GM18858 (cell line): ENCODE data around the gene PLEKHA7.
"Not testable (repeated sequence)": the region's sequence is repeated elsewhere in the genome, so short reads cannot be mapped to it uniquely, and the experiment has no call there.

Experiments used
- ATAC-seq: cut with Tn5 transposase; IDR thresholded peaks from one replicate; pipeline ENCODE4 v1.9.1; 2021; ENCODE audit not compliant: unreplicated experiment

The PLEKHA7 gene

GRCh38 chr11:17014321-17014832, at the start of gene PLEKHA7:
Gene PLEKHA7 (minus strand): TSS chr11:17014414. CDS start chr11:17014401, 13 bp downstream.
- ATAC-seq, result no peak

- ATAC-seq, result peak; percentile 47
Measured at GRCh38 chr11:17063171-17064002, 49.2 kb upstream of the PLEKHA7 start.

- not testable (repeated sequence) for ATAC-seq
Measured at GRCh38 chr11:17051146-17051545, 36.9 kb upstream of the PLEKHA7 start.

- not testable (repeated sequence) for ATAC-seq
Measured at GRCh38 chr11:17048491-17048890, 34.3 kb upstream of the PLEKHA7 start.

GRCh38 chr11:17046690-17047089, 32.5 kb upstream of the PLEKHA7 start:
- ATAC-seq, result no peak

- no peak for ATAC-seq
Measured at GRCh38 chr11:17036666-17037658, 22.7 kb upstream of the PLEKHA7 start.

GRCh38 chr11:17034027-17034426, 19.8 kb upstream of the PLEKHA7 start:
- ATAC-seq, result not testable (repeated sequence)

- ATAC-seq, result no peak
Measured at GRCh38 chr11:17026487-17027082, 12.4 kb upstream of the PLEKHA7 start.

- ATAC-seq, result no peak
Measured at GRCh38 chr11:17024924-17025323, 10.7 kb upstream of the PLEKHA7 start.

GRCh38 chr11:17021511-17021910, 7.3 kb upstream of the PLEKHA7 start:
- ATAC-seq, result no peak

GRCh38 chr11:17020831-17021230, 6.6 kb upstream of the PLEKHA7 start:
- no peak for ATAC-seq

GRCh38 chr11:17019232-17019631, 5.0 kb upstream of the PLEKHA7 start:
- no peak for ATAC-seq

GRCh38 chr11:17015627-17016126, 1.5 kb upstream of the PLEKHA7 start:
- ATAC-seq, result no peak

GRCh38 chr11:17014833-17015626, 816 bp upstream of the PLEKHA7 start:
- no peak for ATAC-seq

- ATAC-seq, result no peak
Measured at GRCh38 chr11:17013548-17014320, 480 bp downstream of the PLEKHA7 start.

- ATAC-seq, result no peak
Measured at GRCh38 chr11:17012712-17013547, 1.3 kb downstream of the PLEKHA7 start.

GRCh38 chr11:17012179-17012578, 2.0 kb downstream of the PLEKHA7 start:
- no peak for ATAC-seq

GRCh38 chr11:17010851-17011420, 3.3 kb downstream of the PLEKHA7 start:
- ATAC-seq, result no peak
